Esophagus squamous epithelium (tissue), 4 donors: ENCODE measurements around the gene CTH.

Experiments
- CTCF ChIP-seq, 6 experiments: fragments of 450-650 bp in 4 of 6; fragments of 200-600 bp in 2 of 6; sonication (generic) in 2 of 6; IDR thresholded peaks; one replicate each; pipeline ENCODE4 v1.5.1; 2016 to 2019; ENCODE audit warnings: antibody characterized with exemption in 6 of 6, mild to moderate bottlenecking in 4 of 6, moderate library complexity in 4 of 6
- POLR2A ChIP-seq, 4 donors: fragments of 450-650 bp; IDR thresholded peaks; one replicate each; pipeline ENCODE4 v1.6.1; 2017; ENCODE audit warnings: antibody characterized with exemption in 4 of 4, mild to moderate bottlenecking in 4 of 4, moderate library complexity in 3 of 4

- TF ChIP-seq CTCF (IDR thresholded peaks at IDR 0.05) = no peak
- TF ChIP-seq POLR2A (IDR thresholded peaks at IDR 0.05) = no peak
These were observed 20.8 kb downstream of the CTH start for GRCh38 chr1:70431874-70432273.
